ENCODE results near the gene ZCCHC24. TPM values are rescaled to one million over a fixed set of nuclear protein-coding genes. Genes with fewer than 3 reads are reported as not detected.

Gene ZCCHC24
- total RNA-seq, 1 experiment from 2014 or later, result 3.8 TPM

DNA sequence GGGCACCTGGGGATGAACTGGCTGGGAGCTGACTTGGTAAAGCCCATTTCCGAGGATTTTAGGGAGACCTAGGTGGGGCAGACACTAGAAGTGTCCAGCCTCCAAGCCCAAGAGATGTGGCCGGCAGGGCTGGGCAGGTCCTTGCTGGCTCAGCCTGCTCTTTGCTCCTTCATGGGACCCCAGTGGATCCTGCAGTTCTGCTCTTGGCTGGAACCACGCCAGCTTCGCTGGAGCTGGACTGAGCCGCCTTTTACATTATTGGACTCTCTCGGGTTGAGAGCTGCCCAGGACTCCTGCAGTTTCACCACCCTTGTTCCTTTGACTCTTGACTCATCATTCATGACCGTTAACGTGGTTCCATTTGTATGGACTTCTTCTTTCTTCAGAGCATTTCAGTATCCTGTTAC, 92.4 kb downstream of the ZCCHC24 start:
- no peak overlapping the region for H3K14ac ChIP-seq (ENCODE audit: insufficient read depth, low read length)
- H3K9me3 Mint-ChIP-seq, result no peaks in the 10 kb centered on the region
- no peak overlapping the region for H3T11ph ChIP-seq (ENCODE audit: low read length)
- H4K91ac ChIP-seq (ENCODE audit: insufficient read length, low read depth, low read length), result no peak overlapping the region
- peak; percentile 17 for DNase-seq
- H3K23me2 ChIP-seq (ENCODE audit: insufficient read length, low read depth, low read length, poor library complexity, severe bottlenecking), result peaks cover 5% of the 10 kb centered on the region
- H3K23ac ChIP-seq (ENCODE audit: insufficient read length, low read depth, low read length), result no peak overlapping the region
- TF ChIP-seq, protein P1, sequence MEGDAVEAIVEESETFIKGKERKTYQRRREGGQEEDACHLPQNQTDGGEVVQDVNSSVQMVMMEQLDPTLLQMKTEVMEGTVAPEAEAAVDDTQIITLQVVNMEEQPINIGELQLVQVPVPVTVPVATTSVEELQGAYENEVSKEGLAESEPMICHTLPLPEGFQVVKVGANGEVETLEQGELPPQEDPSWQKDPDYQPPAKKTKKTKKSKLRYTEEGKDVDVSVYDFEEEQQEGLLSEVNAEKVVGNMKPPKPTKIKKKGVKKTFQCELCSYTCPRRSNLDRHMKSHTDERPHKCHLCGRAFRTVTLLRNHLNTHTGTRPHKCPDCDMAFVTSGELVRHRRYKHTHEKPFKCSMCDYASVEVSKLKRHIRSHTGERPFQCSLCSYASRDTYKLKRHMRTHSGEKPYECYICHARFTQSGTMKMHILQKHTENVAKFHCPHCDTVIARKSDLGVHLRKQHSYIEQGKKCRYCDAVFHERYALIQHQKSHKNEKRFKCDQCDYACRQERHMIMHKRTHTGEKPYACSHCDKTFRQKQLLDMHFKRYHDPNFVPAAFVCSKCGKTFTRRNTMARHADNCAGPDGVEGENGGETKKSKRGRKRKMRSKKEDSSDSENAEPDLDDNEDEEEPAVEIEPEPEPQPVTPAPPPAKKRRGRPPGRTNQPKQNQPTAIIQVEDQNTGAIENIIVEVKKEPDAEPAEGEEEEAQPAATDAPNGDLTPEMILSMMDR (conservative IDR thresholded peaks at IDR 0.05), result no peak
- WGBS (ENCODE audit: extremely low coverage, insufficient read length, low lambda C conversion rate), result no CpG with 5 or more reads among the region's 8 CpGs
- no peak overlapping the region for H3K56ac ChIP-seq (ENCODE audit: insufficient read length, low read depth, low read length)
- no peak overlapping the region for H2BK20ac ChIP-seq (ENCODE audit: low read depth, low read length, poor library complexity, severe bottlenecking)
- no peak overlapping the region for H3K4me2 ChIP-seq (ENCODE audit: insufficient read depth, insufficient read length, low read length)
- H3K27ac Mint-ChIP-seq, result no peak overlapping the region
- no peak overlapping the region for H2AK5ac ChIP-seq (ENCODE audit: insufficient read length, low read length)
- no peaks in the 10 kb centered on the region for H3K4me1 ChIP-seq (ENCODE audit: insufficient read depth, low read length)
- no peak overlapping the region for H3K18ac ChIP-seq (ENCODE audit: insufficient read length, low read depth, low read length)
- H3K79me2 ChIP-seq (ENCODE audit: insufficient read depth, low read length), result no peaks in the 10 kb centered on the region
- H3K27me3 ChIP-seq (ENCODE audit: insufficient read depth, low read length), result no peaks in the 10 kb centered on the region
- H3K4ac ChIP-seq (ENCODE audit: low read depth, low read length), result no peak overlapping the region
- peaks cover 50 to 85% (median 78%) of the 10 kb centered on the region in 3 experiments; a peak in 6 of 7 replicates for H3K36me3 Mint-ChIP-seq (ENCODE audit: insufficient read depth in 1 of 3, low read depth in 3 of 3)
- H3K4me1 Mint-ChIP-seq, result peaks cover 6 to 8% of the 10 kb centered on the region in 2 experiments; a peak in 3 of 4 replicates
- no peaks in the 10 kb centered on the region for H3K9me3 ChIP-seq (ENCODE audit: control insufficient read depth, low read depth, low read length)
- peaks cover 5% of the 10 kb centered on the region for H3K79me1 ChIP-seq (ENCODE audit: insufficient read depth, low read depth, low read length, poor library complexity, severe bottlenecking)
- no peaks in the 10 kb centered on the region for H4K20me1 ChIP-seq (ENCODE audit: control insufficient read depth, insufficient read depth, insufficient read length)
- H3K9ac ChIP-seq (ENCODE audit: extremely low read depth, insufficient read length, low read length), result no peak overlapping the region
- H2BK120ac ChIP-seq (ENCODE audit: low read depth, low read length, poor library complexity, severe bottlenecking), result no peak overlapping the region
- H4K8ac ChIP-seq (replicated peaks; ENCODE audit: insufficient read length, low read depth, low read length), result no peak overlapping the region
- no peak overlapping the region for H2AFZ ChIP-seq (ENCODE audit: low read length)
- no peak overlapping the region for H2BK15ac ChIP-seq (ENCODE audit: low read depth, low read length)
- H2BK12ac ChIP-seq (ENCODE audit: insufficient read length, low read depth, low read length), result no peak overlapping the region
- no peak overlapping the region for H3K27ac ChIP-seq (ENCODE audit: insufficient read length, low read depth, low read length)
- no peak overlapping the region for H3K4me3 Mint-ChIP-seq
- no peak overlapping the region for H4K5ac ChIP-seq (ENCODE audit: insufficient read length, low read depth, low read length)
- no peak overlapping the region for H2BK5ac ChIP-seq (ENCODE audit: insufficient read length, low read length)
- H3K27me3 Mint-ChIP-seq (ENCODE audit: low read depth), result no peaks in the 10 kb centered on the region; the same call in 1 of the 2 replicates
